IPS-15b (cell line): ENCODE measurements around the gene KCNJ6.
"Not testable (repeated sequence)": the region's sequence is repeated elsewhere in the genome, so short reads cannot be mapped to it uniquely, and the experiment has no call there.

Experiments used
- H3K27me3 ChIP-seq: one replicate; pipeline ENCODE4 v1.6.1; 2013; ENCODE audit warnings: low read length; ENCODE audit not compliant: control insufficient read depth, insufficient read depth
- H3K36me3 ChIP-seq: one replicate; pipeline ENCODE4 v1.6.1; 2013; ENCODE audit warnings: low read length; ENCODE audit not compliant: control insufficient read depth, insufficient read depth
- H3K4me1 ChIP-seq: one replicate; pipeline ENCODE4 v1.6.1; 2013; ENCODE audit warnings: mild to moderate bottlenecking, low read length; ENCODE audit not compliant: control insufficient read depth, insufficient read depth
- H3K4me3 ChIP-seq: one replicate; pipeline ENCODE4 v1.5.1; 2013; ENCODE audit warnings: low read depth, low read length
- H3K9ac ChIP-seq: one replicate; pipeline ENCODE4 v1.6.1; 2013; ENCODE audit warnings: low read depth, mild to moderate bottlenecking, low read length
- H3K9me3 ChIP-seq: one replicate; pipeline ENCODE4 v1.6.1; 2013; ENCODE audit warnings: mild to moderate bottlenecking, low read length; ENCODE audit not compliant: control insufficient read depth, insufficient read depth

KCNJ6 gene

GRCh38 chr21:37643862-37644261 lies 272.4 kb downstream of the KCNJ6 start:
- not testable (repeated sequence) for H3K36me3 ChIP-seq, H3K27me3 ChIP-seq, H3K9me3 ChIP-seq, H3K4me1 ChIP-seq, H3K4me3 ChIP-seq, H3K9ac ChIP-seq

- H3K27me3 ChIP-seq: no peaks in the 10 kb centered on the region
- H3K9ac ChIP-seq: no peak overlapping the region
- H3K4me1 ChIP-seq: no peaks in the 10 kb centered on the region
- no peaks in the 10 kb centered on the region for H3K9me3 ChIP-seq
- no peak overlapping the region for H3K4me3 ChIP-seq
- no peaks in the 10 kb centered on the region for H3K36me3 ChIP-seq
Observed at GRCh38 chr21:37642493-37642892, 273.8 kb downstream of the KCNJ6 start.

- no peaks in the 10 kb centered on the region for H3K36me3 ChIP-seq
- no peak overlapping the region for H3K4me3 ChIP-seq
- no peaks in the 10 kb centered on the region for H3K9me3 ChIP-seq
- H3K4me1 ChIP-seq: no peaks in the 10 kb centered on the region
- H3K9ac ChIP-seq: no peak overlapping the region
- H3K27me3 ChIP-seq: no peaks in the 10 kb centered on the region
Observed at GRCh38 chr21:37639756-37640155, 276.5 kb downstream of the KCNJ6 start.

- no peaks in the 10 kb centered on the region for H3K9me3 ChIP-seq
- H3K4me1 ChIP-seq: peaks cover 2% of the 10 kb centered on the region
- no peak overlapping the region for H3K9ac ChIP-seq
- H3K36me3 ChIP-seq: no peaks in the 10 kb centered on the region
- H3K4me3 ChIP-seq: no peak overlapping the region
- H3K27me3 ChIP-seq: no peaks in the 10 kb centered on the region
Observed at GRCh38 chr21:37636152-37636860, 280.0 kb downstream of the KCNJ6 start.

- Histone ChIP-seq H3K4me3 (no peak overlapping the region), H3K9me3 (no peaks in the 10 kb centered on the region), H3K4me1 (peaks cover 11% of the 10 kb centered on the region), H3K27me3 (no peaks in the 10 kb centered on the region), H3K36me3 (no peaks in the 10 kb centered on the region), H3K9ac (no peak overlapping the region)
Observed at GRCh38 chr21:37631319-37632117, 284.7 kb downstream of the KCNJ6 start.

GRCh38 chr21:37630872-37631271 lies 285.4 kb downstream of the KCNJ6 start:
- H3K4me3 ChIP-seq: no peak overlapping the region
- no peak overlapping the region for H3K9ac ChIP-seq
- no peaks in the 10 kb centered on the region for H3K27me3 ChIP-seq
- no peaks in the 10 kb centered on the region for H3K36me3 ChIP-seq
- H3K4me1 ChIP-seq: peaks cover 11% of the 10 kb centered on the region
- no peaks in the 10 kb centered on the region for H3K9me3 ChIP-seq

GRCh38 chr21:37628362-37628761 lies 287.9 kb downstream of the KCNJ6 start:
- H3K9ac ChIP-seq: no peak overlapping the region
- H3K4me1 ChIP-seq: peaks cover 11% of the 10 kb centered on the region
- no peaks in the 10 kb centered on the region for H3K9me3 ChIP-seq
- no peaks in the 10 kb centered on the region for H3K36me3 ChIP-seq
- no peaks in the 10 kb centered on the region for H3K27me3 ChIP-seq
- H3K4me3 ChIP-seq: no peak overlapping the region

GRCh38 chr21:37627561-37627960 lies 288.7 kb downstream of the KCNJ6 start:
- peaks cover 11% of the 10 kb centered on the region for H3K4me1 ChIP-seq

GRCh38 chr21:37627074-37627473 lies 289.2 kb downstream of the KCNJ6 start:
- Histone ChIP-seq H3K36me3 (no peaks in the 10 kb centered on the region), H3K9me3 (no peaks in the 10 kb centered on the region), H3K4me3 (no peak overlapping the region), H3K4me1 (peaks cover 11% of the 10 kb centered on the region), H3K9ac (no peak overlapping the region), H3K27me3 (no peaks in the 10 kb centered on the region)

More at GRCh38 chr21:37627561-37627960, 288.7 kb downstream of the KCNJ6 start:
- no peaks in the 10 kb centered on the region for H3K27me3 ChIP-seq
- no peak overlapping the region for H3K9ac ChIP-seq
- no peaks in the 10 kb centered on the region for H3K36me3 ChIP-seq
- no peak overlapping the region for H3K4me3 ChIP-seq
- H3K9me3 ChIP-seq: no peaks in the 10 kb centered on the region

- Histone ChIP-seq H3K27me3 (no peaks in the 10 kb centered on the region), H3K9me3 (no peaks in the 10 kb centered on the region), H3K9ac (no peak overlapping the region), H3K4me3 (no peak overlapping the region), H3K36me3 (no peaks in the 10 kb centered on the region), H3K4me1 (peaks cover 10% of the 10 kb centered on the region)
Observed at GRCh38 chr21:37626320-37626719, 289.9 kb downstream of the KCNJ6 start.

- peaks cover 2% of the 10 kb centered on the region for H3K4me1 ChIP-seq
- no peaks in the 10 kb centered on the region for H3K36me3 ChIP-seq
- H3K9me3 ChIP-seq: no peaks in the 10 kb centered on the region
- no peak overlapping the region for H3K9ac ChIP-seq
- no peaks in the 10 kb centered on the region for H3K27me3 ChIP-seq
- no peak overlapping the region for H3K4me3 ChIP-seq
Observed at GRCh38 chr21:37623689-37624088, 292.6 kb downstream of the KCNJ6 start.

GRCh38 chr21:37623183-37623582 lies 293.1 kb downstream of the KCNJ6 start:
- Histone ChIP-seq H3K9ac (no peak overlapping the region), H3K36me3 (no peaks in the 10 kb centered on the region), H3K4me3 (no peak overlapping the region), H3K4me1 (peaks cover 2% of the 10 kb centered on the region), H3K27me3 (no peaks in the 10 kb centered on the region), H3K9me3 (no peaks in the 10 kb centered on the region)
